ENCODE measurements around the gene SH3PXD2B. TPM values are rescaled to one million over a fixed set of nuclear protein-coding genes. Genes with fewer than 3 reads are reported as not detected.
A peak's percentile ranks its signal among the peaks of the same experiment; 100 is the strongest.

The SH3PXD2B gene
- total and polyA plus RNA-seq, 2 of the 4 experiments (the other 2 are of a cell fraction) = 8.2 to 14.4 TPM

- no TSS peak for BruUV-seq (replicated peaks)
- Histone ChIP-seq H2BK20ac (ENCODE audit: low read depth, low read length) (no peak overlapping the region), H2AFZ (replicated peaks; ENCODE audit: low read length, poor library complexity) (peak overlapping the region; percentile 48), H2AK5ac (ENCODE audit: low read depth, low read length) (no peak overlapping the region), H3K18ac (ENCODE audit: low read depth, low read length) (no peak overlapping the region), H3K23ac (ENCODE audit: low read depth, low read length) (no peak overlapping the region), H2BK5ac (ENCODE audit: low read depth, low read length, poor library complexity, severe bottlenecking) (no peak overlapping the region), H3K9me3 (ENCODE audit: control insufficient read depth, insufficient read depth, low read length) (0 out of 2 replicates have a peak, but pooled peaks cover 3% of the 10 kb centered on the region), H3K4me2 (ENCODE audit: low read depth, low read length) (no peak overlapping the region), H2BK120ac (ENCODE audit: low read depth, low read length) (no peak overlapping the region), H3K27ac (ENCODE audit: insufficient read depth, low read length) (no peak overlapping the region), H2AK9ac (replicated peaks; ENCODE audit: low read depth, low read length, poor library complexity) (no peak overlapping the region), H3K4ac (ENCODE audit: low read depth, low read length) (no peak overlapping the region), H3K27me3 (ENCODE audit: control insufficient read depth, insufficient read depth, low read length) (no peaks in the 10 kb centered on the region), H4K8ac (ENCODE audit: low read depth in 2 of 2, low read length in 2 of 2) (no peak overlapping the region), H3K4me3 (ENCODE audit: insufficient read depth, low read depth, low read length) (no peak overlapping the region), H3K9ac (ENCODE audit: low read depth, low read length) (no peak overlapping the region), H3K4me1 (ENCODE audit: control insufficient read depth, insufficient read depth, low read length) (no peaks in the 10 kb centered on the region), H3K9me1 (ENCODE audit: insufficient read depth, low read length) (0 out of 2 replicates have a peak, but pooled peaks cover 5% of the 10 kb centered on the region), H4K20me1 (ENCODE audit: insufficient read depth, low read length) (0 out of 2 replicates have a peak, but pooled peaks cover 4% of the 10 kb centered on the region), H3K36me3 (ENCODE audit: control insufficient read depth, insufficient read depth, low read length) (peaks cover 43% of the 10 kb centered on the region), H4K5ac (ENCODE audit: low read depth, low read length) (no peak overlapping the region), H3K56ac (ENCODE audit: extremely low read depth, insufficient read depth, low read length) (no peak overlapping the region), H3K79me1 (ENCODE audit: low read depth in 1 of 2, low read length in 2 of 2) (peaks cover 3 to 11% of the 10 kb centered on the region in 2 experiments; a peak in 2 of 4 replicates), H4K91ac (ENCODE audit: insufficient read depth, low read depth, low read length) (no peak overlapping the region), H3K14ac (replicated peaks; ENCODE audit: low read depth, low read length) (no peak overlapping the region), H2BK15ac (ENCODE audit: low read depth, low read length) (no peak overlapping the region)
- WGBS, 2 experiments (ENCODE audit: extremely low coverage in 2 of 2, insufficient read length in 1 of 2) = 100% methylated on average over 1 of the region's 6 CpGs; no CpG with 5 or more reads in 1 of the 2 experiments
- intact Hi-C loops (cut with micrococcal nuclease) (no loop called here), dilution Hi-C loops (cut with HindIII; ENCODE audit: low sequenced_read_pairs, unreplicated experiment) (no loop called here), in situ Hi-C loops (cut with MboI; ENCODE audit: low sequenced_read_pairs) (no loop called here)
- CTCF ChIA-PET = no interaction called here
- DNase-seq (no peak), ATAC-seq (ENCODE audit: low read depth) (no peak)
- TF ChIP-seq MXI1 (IDR thresholded peaks at IDR 0.05; ENCODE audit: borderline replicate concordance, low read depth, low read length) (no peak), RFX5 (IDR thresholded peaks at IDR 0.05; ENCODE audit: low read depth, low read length) (no peak), RAD21 (IDR thresholded peaks at IDR 0.05; ENCODE audit: low read length) (no peak)
- TF ChIP-seq, protein P1, sequence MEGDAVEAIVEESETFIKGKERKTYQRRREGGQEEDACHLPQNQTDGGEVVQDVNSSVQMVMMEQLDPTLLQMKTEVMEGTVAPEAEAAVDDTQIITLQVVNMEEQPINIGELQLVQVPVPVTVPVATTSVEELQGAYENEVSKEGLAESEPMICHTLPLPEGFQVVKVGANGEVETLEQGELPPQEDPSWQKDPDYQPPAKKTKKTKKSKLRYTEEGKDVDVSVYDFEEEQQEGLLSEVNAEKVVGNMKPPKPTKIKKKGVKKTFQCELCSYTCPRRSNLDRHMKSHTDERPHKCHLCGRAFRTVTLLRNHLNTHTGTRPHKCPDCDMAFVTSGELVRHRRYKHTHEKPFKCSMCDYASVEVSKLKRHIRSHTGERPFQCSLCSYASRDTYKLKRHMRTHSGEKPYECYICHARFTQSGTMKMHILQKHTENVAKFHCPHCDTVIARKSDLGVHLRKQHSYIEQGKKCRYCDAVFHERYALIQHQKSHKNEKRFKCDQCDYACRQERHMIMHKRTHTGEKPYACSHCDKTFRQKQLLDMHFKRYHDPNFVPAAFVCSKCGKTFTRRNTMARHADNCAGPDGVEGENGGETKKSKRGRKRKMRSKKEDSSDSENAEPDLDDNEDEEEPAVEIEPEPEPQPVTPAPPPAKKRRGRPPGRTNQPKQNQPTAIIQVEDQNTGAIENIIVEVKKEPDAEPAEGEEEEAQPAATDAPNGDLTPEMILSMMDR (conservative IDR thresholded peaks at IDR 0.05; ENCODE audit: low read depth, low read length) = no peak
- POLR2A ChIA-PET (ENCODE audit: unreplicated experiment) = no interaction called here
These were observed 80.6 kb downstream of the SH3PXD2B start for GRCh38 chr5:172373680-172374079.

Measured in IMR-90 (cell line).